ENCODE results near the gene MFN2.
A peak's percentile ranks its signal among the peaks of the same experiment; 100 is the strongest.
"Not testable (repeated sequence)": the region's sequence is repeated elsewhere in the genome, so short reads cannot be mapped to it uniquely, and the experiment has no call there.

Gene MFN2

GRCh38 chr1:12028957-12029511 is 48.8 kb downstream of the MFN2 start:
- in situ Hi-C loops (cut with HindIII; ENCODE audit: low sequenced_read_pairs): no loop called here
- H3K4me3 ChIP-seq (ENCODE audit: low read depth, low read length): no peak overlapping the region
- no peak for DNase-seq (ENCODE audit: low read depth, low spot score)
- TF ChIP-seq, protein P1, sequence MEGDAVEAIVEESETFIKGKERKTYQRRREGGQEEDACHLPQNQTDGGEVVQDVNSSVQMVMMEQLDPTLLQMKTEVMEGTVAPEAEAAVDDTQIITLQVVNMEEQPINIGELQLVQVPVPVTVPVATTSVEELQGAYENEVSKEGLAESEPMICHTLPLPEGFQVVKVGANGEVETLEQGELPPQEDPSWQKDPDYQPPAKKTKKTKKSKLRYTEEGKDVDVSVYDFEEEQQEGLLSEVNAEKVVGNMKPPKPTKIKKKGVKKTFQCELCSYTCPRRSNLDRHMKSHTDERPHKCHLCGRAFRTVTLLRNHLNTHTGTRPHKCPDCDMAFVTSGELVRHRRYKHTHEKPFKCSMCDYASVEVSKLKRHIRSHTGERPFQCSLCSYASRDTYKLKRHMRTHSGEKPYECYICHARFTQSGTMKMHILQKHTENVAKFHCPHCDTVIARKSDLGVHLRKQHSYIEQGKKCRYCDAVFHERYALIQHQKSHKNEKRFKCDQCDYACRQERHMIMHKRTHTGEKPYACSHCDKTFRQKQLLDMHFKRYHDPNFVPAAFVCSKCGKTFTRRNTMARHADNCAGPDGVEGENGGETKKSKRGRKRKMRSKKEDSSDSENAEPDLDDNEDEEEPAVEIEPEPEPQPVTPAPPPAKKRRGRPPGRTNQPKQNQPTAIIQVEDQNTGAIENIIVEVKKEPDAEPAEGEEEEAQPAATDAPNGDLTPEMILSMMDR (IDR thresholded peaks at IDR 0.05; ENCODE audit: low read depth, low read length): no peak

DNA sequence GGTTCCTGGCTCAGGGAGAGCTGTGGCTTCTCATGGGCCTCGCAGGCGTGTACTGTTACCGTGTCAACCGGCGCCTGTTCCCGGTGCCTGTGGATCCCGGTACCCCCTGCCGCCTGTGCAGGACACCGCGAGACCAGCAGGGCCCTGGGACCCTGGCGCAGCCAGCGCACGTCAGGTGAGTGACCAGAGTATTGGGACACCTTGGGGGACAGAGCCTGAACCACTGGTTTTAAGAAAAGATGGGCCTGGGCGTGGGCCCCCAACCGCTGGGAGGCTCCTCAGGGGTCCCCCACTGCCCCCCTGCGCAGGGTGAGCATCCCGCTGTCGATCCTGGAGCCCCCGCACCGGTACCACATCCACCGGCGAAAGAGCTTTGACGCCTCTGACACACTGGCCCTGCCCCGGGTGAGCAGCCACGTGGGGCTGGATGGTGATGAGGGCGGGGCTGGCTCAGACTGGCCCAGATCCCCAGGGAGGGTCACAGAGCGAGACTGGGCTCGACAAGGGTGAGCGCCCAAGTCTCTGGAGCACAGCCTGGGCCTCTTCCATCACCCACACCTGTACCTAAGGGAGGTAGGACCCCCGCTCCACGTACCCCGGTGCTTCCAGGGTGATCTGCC is 49.6 kb downstream of the MFN2 start:
- DNase-seq (ENCODE audit: low read depth, low spot score): no peak
- in situ Hi-C loops (cut with HindIII; ENCODE audit: low sequenced_read_pairs): no loop called here
- no peak overlapping the region for H3K4me3 ChIP-seq (ENCODE audit: low read depth, low read length)
- TF ChIP-seq, protein P1 (IDR thresholded peaks at IDR 0.05; ENCODE audit: low read depth, low read length): no peak

GRCh38 chr1:12031039-12031980 is 51.1 kb downstream of the MFN2 start:
- in situ Hi-C loops (cut with HindIII; ENCODE audit: low sequenced_read_pairs): no loop called here
- TF ChIP-seq, protein P1 (IDR thresholded peaks at IDR 0.05; ENCODE audit: low read depth, low read length): peak; percentile 73
- DNase-seq (ENCODE audit: low read depth, low spot score): no peak
- H3K4me3 ChIP-seq (ENCODE audit: low read depth, low read length): no peak overlapping the region

- in situ Hi-C loops (cut with HindIII; ENCODE audit: low sequenced_read_pairs): no loop called here
- H3K4me3 ChIP-seq (ENCODE audit: low read depth, low read length): no peak overlapping the region
- TF ChIP-seq, protein P1 (IDR thresholded peaks at IDR 0.05; ENCODE audit: low read depth, low read length): no peak
- no peak for DNase-seq (ENCODE audit: low read depth, low spot score)
Observed at GRCh38 chr1:12032161-12032621, 51.9 kb downstream of the MFN2 start.

- H3K4me3 ChIP-seq (ENCODE audit: low read depth, low read length); DNase-seq (ENCODE audit: low read depth, low spot score); in situ Hi-C loops (cut with HindIII; ENCODE audit: low sequenced_read_pairs): not testable (repeated sequence)
Observed at GRCh38 chr1:12033441-12033840, 53.2 kb downstream of the MFN2 start.

- peak; percentile 61 for DNase-seq (ENCODE audit: low read depth, low spot score)
- in situ Hi-C loops (cut with HindIII; ENCODE audit: low sequenced_read_pairs): no loop called here
- TF ChIP-seq, protein P1 (IDR thresholded peaks at IDR 0.05; ENCODE audit: low read depth, low read length): no peak
- no peak overlapping the region for H3K4me3 ChIP-seq (ENCODE audit: low read depth, low read length)
Observed at GRCh38 chr1:12034381-12034801, 54.1 kb downstream of the MFN2 start.

Data from astrocyte of the spinal cord (primary cell).